T47D (cell line): Measurements from ENCODE around the gene FBXL7.

Experiments
- DNase-seq, 2 experiments: peaks; one replicate each; pipeline versions ENCODE4 v3.0.0 to v3.0.0-alpha.2; 2011 to 2012; ENCODE audit warnings: low read depth in 1 of 2, low spot score in 1 of 2
- JUND ChIP-seq: IDR thresholded peaks from 2 replicates; pipeline ENCODE4 v1.6.1; 2012; ENCODE audit warnings: low read depth
- in situ Hi-C: cut with HindIII; loops from 2 replicates; pipeline ENCODE4 v1.10.0; 2016; ENCODE audit warnings: low sequenced_read_pairs, low pct_unique_long_range_greater_than_20kb

Gene FBXL7

DNA sequence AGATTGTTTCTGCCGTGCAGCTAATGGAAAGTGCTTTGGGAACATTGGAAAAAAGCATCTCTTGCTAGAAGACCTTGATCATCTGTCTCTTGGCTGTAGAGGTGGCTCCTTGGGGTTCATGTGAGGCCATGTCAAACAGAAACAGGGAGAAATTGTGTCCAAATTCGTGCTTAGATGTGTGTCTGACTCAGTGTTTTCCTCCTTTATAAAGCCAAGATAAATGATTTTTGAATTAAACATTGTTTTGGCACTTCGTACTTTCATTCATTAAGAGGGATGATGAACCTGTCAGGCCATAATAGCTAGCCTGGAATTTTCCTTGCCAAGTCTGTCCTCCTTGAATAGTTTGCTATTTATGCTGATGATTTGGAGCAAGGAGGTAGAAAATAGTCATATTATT lies 143.8 kb downstream of the FBXL7 start:
- in situ Hi-C loops: no loop called here
- no peak for DNase-seq
- no peak for TF ChIP-seq JUND

DNA sequence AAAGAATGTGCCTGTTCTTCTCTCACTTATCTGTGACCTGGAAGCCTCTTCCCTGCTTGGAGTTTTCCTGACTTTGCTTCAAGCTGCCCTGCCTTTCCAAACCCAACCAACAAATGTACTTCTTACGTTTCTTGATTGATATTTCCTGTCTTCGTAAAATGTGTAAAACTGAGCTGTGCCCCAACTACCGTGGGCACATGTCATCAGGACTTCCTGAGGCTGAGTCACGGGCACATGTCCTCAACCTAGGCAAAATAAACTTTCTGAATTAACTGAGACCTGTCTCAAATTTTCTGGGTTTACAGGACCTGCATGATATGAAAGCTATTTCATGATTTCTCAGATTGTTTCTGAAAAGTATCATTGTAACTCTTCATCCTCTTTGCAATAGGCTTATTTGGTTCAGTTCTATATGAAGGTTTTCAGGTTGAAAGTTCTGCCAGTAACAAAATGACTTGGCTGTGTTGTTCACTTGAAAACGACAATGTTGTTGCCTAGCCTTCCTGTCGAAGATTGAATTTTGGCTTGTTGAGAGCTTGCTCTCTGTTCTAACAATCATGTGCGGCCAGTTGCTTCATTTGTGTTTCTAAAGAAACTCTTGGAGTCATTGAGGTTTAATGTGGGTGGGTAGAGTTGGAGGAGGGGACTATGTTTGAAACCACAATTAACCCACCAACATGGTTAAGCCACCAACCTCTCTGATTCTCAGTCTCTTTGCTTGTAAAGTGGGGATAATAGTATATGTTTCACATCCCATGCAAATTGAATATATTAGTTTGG lies 145.6 kb downstream of the FBXL7 start:
- TF ChIP-seq JUND: no peak
- in situ Hi-C loops: no loop called here
- no peak for DNase-seq

DNA sequence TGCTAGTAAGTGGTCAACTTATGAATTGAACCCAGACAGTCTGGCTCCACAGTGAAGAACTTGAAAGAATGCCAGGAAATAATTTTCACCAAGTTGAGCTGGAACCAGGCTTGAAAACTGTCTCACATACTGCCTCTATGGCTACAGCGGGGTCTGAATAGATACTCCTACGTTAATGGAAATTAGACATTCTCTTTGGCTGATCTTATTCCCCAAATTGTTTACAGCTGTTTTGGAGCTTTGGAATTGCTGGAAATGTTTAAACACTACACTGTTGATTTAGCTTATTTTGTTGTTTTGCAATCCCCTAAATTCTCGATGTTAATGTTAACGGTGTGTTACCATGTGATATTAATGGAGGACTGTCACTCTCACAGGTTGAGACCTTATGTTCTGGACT lies 146.4 kb downstream of the FBXL7 start:
- TF ChIP-seq JUND: no peak
- DNase-seq: no peak
- in situ Hi-C loops: no loop called here

DNA sequence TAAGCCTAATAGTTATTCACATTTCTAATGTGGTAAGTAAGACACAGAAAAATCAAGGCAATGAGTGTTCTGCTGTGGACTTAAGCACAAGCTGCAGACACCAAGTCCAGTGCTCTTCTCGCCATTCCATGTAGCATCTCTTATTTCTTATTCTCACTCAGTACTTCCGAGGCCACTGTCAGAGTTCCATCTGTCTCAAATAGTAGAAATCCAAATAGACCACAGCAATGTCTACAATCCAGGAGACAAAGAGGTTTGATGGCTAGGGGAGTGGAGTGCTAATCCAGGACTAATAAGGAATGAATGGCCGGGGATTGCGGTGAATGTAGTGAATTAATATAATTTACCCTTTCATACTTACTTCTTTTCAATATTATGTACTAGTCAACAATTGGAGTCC lies 147.3 kb downstream of the FBXL7 start:
- TF ChIP-seq JUND: no peak
- no peak for DNase-seq
- in situ Hi-C loops: no loop called here

DNA sequence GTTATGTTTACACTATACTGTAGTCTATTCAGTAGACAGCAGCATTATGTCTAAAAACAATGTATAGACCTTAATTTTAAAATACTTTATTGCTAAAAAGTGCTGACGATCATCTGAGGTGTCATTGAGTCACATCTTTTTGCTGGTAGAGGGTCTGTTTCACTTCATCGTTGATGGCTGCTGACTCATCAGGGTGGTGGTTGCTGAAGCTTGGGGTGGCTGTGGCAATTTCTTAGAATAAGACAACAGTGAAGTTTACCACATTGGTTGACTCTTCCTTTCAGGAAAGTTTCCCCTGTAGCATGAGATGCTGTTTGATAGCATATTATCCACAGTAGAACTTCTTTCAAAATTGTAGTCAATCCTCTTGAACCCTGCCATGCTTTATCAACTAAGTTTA lies 150.3 kb downstream of the FBXL7 start:
- TF ChIP-seq JUND: no peak
- DNase-seq: no peak
- in situ Hi-C loops: no loop called here

DNA sequence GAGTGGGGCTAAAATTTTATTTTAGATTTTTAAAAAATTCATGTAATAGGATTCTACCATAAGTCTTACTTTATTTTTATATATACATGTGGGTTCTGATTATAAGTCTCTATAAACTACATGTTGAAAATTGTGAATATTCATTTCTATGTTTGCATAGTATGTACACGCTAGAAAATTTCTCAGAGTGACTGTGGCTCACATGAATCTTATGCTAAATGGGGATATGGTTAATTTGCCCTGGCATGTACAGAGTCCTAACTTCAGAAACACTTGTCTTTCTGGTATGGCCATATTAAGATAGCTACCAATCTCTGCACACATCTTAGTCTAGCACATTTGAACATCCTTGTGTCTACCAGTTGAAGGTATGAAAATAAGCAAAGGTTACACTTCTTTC lies 154.8 kb downstream of the FBXL7 start:
- no peak for DNase-seq
- in situ Hi-C loops: no loop called here
- TF ChIP-seq JUND: no peak

DNA sequence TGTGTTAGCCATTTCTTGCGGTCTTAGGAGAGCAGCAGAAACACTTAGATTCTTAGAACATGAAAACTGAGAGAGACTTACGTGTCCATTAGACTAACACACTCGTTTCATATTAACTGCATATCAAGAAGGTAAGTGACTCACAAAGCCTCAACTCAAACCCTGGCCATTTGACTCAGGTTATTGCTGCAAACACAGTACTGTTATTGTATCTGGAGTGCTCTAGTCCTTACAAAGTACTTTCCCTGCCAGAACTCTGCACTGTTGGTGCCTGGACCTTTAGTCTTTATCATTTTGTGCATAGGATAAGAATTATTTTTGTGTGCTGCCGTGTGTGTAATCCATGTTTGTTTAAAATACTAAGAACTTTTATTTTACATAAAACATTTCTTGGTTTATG lies 155.7 kb downstream of the FBXL7 start:
- no peak for DNase-seq
- in situ Hi-C loops: no loop called here
- TF ChIP-seq JUND: no peak

DNA sequence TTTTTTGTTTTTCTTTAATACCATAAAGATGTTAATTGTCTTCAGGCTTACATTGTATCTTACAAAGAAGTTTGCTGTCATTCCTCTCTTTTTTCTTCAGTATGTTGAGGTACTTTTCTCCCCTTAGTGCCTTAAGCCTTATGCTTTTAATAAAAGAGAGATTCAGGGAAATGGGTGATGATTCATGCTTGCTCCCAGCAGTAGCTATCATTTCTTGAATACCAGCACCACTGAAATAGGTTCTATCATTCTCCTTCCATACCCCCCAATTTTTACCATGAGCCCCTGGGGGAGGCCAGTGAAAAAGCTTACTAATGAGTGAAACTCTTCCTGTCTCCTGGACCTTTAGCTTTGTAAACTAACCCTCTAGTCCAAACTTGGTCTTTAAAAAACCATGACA lies 165.0 kb downstream of the FBXL7 start:
- TF ChIP-seq JUND: no peak
- in situ Hi-C loops: no loop called here
- DNase-seq: no peak

DNA sequence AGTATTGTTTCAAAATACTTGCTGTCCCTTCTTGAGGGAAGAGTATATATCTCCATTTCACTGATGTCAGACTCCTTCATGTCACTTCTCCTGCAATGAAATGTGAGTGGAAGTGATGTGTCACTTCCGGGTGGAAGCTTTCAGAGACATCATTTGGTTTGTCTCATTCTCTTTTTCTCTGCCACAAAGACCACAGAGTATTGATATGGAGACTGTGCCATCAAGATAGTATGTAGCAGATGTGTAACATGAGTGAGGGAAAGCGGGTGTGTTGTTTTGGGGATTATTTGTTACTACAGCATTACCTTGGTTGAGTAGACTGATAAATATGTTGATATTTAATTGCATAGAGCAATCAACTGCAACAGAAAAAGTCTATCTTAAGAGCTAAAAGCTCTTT lies 169.8 kb downstream of the FBXL7 start:
- in situ Hi-C loops: no loop called here
- TF ChIP-seq JUND: no peak
- DNase-seq: no peak

DNA sequence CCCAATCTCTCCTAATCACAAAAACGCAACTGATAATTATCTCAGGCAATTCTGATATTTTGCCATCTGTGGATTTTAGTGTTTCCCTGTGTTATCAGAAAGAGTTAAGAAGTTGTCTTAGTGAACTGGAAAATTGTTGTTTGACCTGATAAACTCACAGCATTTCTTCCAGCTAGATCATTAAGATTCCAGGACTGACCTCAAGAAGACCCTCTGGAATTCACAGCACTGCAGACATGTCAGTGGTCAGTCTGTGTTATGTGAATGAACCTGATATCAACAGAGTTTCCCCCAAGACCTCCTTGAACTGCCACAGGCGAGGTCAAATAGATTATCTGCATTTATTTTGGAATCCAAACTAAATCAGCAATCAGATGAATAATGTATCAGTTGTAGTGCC lies 174.7 kb downstream of the FBXL7 start:
- DNase-seq: no peak
- TF ChIP-seq JUND: no peak
- in situ Hi-C loops: no loop called here

DNA sequence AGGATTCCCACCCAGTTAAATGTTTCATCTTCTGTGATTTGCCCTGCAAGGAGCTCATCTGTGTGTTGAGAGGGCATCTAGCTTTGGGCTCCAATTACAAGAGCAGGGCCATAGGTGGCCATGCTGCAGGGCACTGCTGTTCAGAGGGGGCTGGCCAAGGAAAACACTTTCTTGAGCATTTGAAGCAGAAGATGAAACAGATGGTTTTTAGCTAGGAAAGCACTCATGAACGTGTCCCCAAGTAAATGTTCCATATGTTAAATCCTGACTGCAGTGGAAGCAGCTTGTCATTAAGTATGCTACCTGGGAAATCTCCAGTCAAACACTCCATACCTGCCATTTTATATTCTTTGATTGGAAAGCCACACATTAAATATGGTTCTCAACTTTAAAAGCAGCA lies 176.6 kb downstream of the FBXL7 start:
- DNase-seq: no peak
- no peak for TF ChIP-seq JUND
- in situ Hi-C loops: no loop called here

DNA sequence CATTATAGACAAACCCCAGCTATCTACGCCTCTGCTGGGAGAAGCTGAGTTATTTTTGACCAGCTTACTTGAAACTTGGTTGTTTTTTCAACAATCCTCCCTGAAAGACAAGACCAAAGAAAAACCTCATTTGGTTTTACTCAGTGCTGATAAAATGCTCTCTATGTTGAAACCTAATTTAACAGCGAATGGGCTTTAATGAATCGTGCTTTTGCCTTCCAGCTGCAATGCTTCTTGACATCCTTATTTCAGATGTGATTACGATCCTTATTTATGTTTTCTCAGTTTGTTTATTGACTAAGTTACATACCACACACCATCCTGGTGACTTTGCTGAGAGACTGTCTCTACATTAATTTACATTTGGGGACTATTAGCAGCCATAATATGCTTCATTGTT lies 179.2 kb downstream of the FBXL7 start:
- in situ Hi-C loops: no loop called here
- no peak for TF ChIP-seq JUND
- DNase-seq: no peak

DNA sequence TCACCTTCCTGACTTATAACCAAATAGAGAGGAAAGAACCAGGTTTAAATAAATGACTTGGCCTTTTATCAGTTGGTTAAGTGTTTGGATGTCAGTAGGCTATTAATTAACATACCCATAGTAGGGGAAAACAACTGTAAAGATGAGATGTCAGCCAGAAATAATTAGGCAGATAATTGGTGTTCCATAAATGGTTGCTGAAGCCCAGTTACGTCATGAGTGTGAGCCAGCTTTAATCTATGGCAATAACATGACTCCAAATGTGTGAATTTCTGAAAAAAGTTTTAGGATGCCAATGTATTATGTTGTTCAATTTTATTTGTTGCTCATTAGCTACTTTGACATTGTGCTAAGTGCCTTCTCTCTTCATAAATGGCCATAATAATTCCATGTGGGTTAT lies 180.5 kb downstream of the FBXL7 start:
- no peak for TF ChIP-seq JUND
- in situ Hi-C loops: no loop called here
- DNase-seq: no peak

DNA sequence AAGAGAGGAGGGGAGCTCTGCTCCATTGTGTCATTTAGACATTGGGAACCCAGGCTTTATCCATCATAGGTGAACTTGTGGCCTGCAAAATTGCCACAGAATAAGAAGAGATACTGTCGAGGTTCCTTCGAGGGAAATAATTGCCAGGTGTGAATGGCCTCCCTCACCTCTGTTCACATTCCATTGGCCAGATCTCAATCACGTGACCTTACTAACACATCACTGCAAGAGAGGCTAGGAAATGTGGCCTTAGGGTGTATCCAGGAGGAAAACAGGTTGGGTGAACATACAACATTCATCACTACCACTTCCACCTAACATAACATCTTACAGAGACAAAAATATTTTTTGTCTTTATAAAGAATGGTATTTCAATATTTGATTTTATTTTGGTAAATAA lies 182.1 kb downstream of the FBXL7 start:
- no peak for TF ChIP-seq JUND
- in situ Hi-C loops: no loop called here
- no peak for DNase-seq
